Loucy (cell line): ENCODE results near the gene ECT2.
"Not testable (repeated sequence)": the region's sequence is repeated elsewhere in the genome, so short reads cannot be mapped to it uniquely, and the experiment has no call there.

ENCODE experiments used
- H2AFZ ChIP-seq: fragments of 200-600 bp; sonication (generic); 2 replicates; pipeline ENCODE4 v1.6.0; 2016; ENCODE audit warnings: antibody characterized with exemption, mild to moderate bottlenecking, low read length, moderate library complexity
- H3F3A ChIP-seq: fragments of 200-600 bp; 2 replicates; pipeline ENCODE4 v1.6.0; 2016; ENCODE audit warnings: antibody characterized with exemption, low read depth, mild to moderate bottlenecking
- H3K27me3 ChIP-seq: fragments of 200-600 bp; sonication (generic); 2 replicates; pipeline ENCODE4 v1.6.1; 2014; ENCODE audit warnings: low read length, mild to moderate bottlenecking; ENCODE audit not compliant: insufficient read depth, poor library complexity, severe bottlenecking
- H3K36me3 ChIP-seq: fragments of 200-600 bp; sonication (generic); 2 replicates; pipeline ENCODE4 v1.6.1; 2016; ENCODE audit warnings: low read length; ENCODE audit not compliant: insufficient read depth
- H3K4me1 ChIP-seq: fragments of 200-600 bp; sonication (generic); 2 replicates; pipeline ENCODE4 v1.5.1; 2014; ENCODE audit warnings: low read length, mild to moderate bottlenecking; ENCODE audit not compliant: insufficient read depth, poor library complexity, severe bottlenecking
- H3K4me2 ChIP-seq: fragments of 200-600 bp; sonication (generic); 2 replicates; pipeline ENCODE4 v1.6.0; 2014; ENCODE audit warnings: antibody characterized with exemption, low read length, low read depth, mild to moderate bottlenecking; ENCODE audit not compliant: poor library complexity, severe bottlenecking
- H3K4me3 ChIP-seq: fragments of 200-600 bp; sonication (generic); 2 replicates; pipeline ENCODE4 v1.5.1; 2014; ENCODE audit warnings: low read length, mild to moderate bottlenecking, mixed read lengths; ENCODE audit not compliant: poor library complexity, severe bottlenecking
- H3K79me2 ChIP-seq: fragments of 200-600 bp; sonication (generic); 2 replicates; pipeline ENCODE4 v1.6.1; 2014; ENCODE audit warnings: low read length; ENCODE audit not compliant: insufficient read depth
- H3K9ac ChIP-seq: fragments of 200-600 bp; sonication (generic); 2 replicates; pipeline ENCODE4 v1.6.0; 2014; ENCODE audit warnings: mild to moderate bottlenecking, low read depth, low read length, moderate library complexity; ENCODE audit not compliant: poor library complexity, severe bottlenecking
- H3K9me2 ChIP-seq: fragments of 200-600 bp; sonication (generic); replicated peaks from 2 replicates; pipeline ENCODE4 v1.6.1; 2016; ENCODE audit warnings: low read depth, low read length, mixed read lengths
- H3K9me3 ChIP-seq: fragments of 200-600 bp; sonication (generic); 2 replicates; pipeline ENCODE4 v1.6.1; 2014; ENCODE audit warnings: mild to moderate bottlenecking, antibody characterized with exemption, low read length, low read depth; ENCODE audit not compliant: insufficient read depth
- H4K20me1 ChIP-seq: fragments of 200-600 bp; sonication (generic); 2 replicates; pipeline ENCODE4 v1.6.0; 2014; ENCODE audit warnings: antibody characterized with exemption, low read length, mild to moderate bottlenecking; ENCODE audit not compliant: insufficient read depth, poor library complexity, severe bottlenecking
- EZH2phosphoT487 ChIP-seq: fragments of 200-600 bp; IDR thresholded peaks from 2 replicates; pipeline ENCODE4 v1.6.1; 2018; ENCODE audit warnings: antibody characterized with exemption, mild to moderate bottlenecking, moderate library complexity, borderline replicate concordance
- TF ChIP-seq, protein P1 (sequence below): fragments of 200-600 bp; sonication (generic); conservative IDR thresholded peaks from 2 replicates; pipeline ENCODE4 v1.5.1; 2014; ENCODE audit warnings: mild to moderate bottlenecking, antibody characterized with exemption, low read length

Gene ECT2

DNA sequence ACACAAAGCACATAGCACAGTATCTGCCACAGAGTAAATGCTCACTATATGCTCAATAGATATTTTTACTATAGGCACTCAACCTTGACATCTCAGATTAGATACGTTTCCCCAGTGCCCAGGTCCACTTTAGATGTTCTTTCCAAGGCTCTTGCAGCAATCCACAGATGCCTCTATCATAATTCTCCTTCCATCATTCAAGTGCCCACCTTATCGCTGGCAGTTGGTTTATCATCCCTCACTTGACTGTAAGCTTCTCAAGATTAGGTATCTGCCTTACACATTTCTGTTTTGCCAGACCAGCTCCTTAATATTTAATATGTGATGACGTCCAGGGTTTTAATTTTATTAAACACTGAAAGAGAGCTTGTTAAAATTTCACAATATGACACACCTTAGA, 48.3 kb upstream of the ECT2 start:
- Histone ChIP-seq H3K27me3 (no peaks in the 10 kb centered on the region), H3K4me2 (no peak overlapping the region), H3K9ac (no peak overlapping the region), H2AFZ (no peak overlapping the region), H3K9me2 (no peaks in the 10 kb centered on the region), H4K20me1 (no peaks in the 10 kb centered on the region), H3F3A (no peaks in the 10 kb centered on the region), H3K4me3 (no peak overlapping the region), H3K79me2 (peaks cover 8% of the 10 kb centered on the region), H3K4me1 (peaks cover 4% of the 10 kb centered on the region), H3K36me3 (no peaks in the 10 kb centered on the region), H3K9me3 (no peaks in the 10 kb centered on the region)
- no peak for TF ChIP-seq EZH2phosphoT487
- TF ChIP-seq, protein P1, sequence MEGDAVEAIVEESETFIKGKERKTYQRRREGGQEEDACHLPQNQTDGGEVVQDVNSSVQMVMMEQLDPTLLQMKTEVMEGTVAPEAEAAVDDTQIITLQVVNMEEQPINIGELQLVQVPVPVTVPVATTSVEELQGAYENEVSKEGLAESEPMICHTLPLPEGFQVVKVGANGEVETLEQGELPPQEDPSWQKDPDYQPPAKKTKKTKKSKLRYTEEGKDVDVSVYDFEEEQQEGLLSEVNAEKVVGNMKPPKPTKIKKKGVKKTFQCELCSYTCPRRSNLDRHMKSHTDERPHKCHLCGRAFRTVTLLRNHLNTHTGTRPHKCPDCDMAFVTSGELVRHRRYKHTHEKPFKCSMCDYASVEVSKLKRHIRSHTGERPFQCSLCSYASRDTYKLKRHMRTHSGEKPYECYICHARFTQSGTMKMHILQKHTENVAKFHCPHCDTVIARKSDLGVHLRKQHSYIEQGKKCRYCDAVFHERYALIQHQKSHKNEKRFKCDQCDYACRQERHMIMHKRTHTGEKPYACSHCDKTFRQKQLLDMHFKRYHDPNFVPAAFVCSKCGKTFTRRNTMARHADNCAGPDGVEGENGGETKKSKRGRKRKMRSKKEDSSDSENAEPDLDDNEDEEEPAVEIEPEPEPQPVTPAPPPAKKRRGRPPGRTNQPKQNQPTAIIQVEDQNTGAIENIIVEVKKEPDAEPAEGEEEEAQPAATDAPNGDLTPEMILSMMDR, result no peak

DNA sequence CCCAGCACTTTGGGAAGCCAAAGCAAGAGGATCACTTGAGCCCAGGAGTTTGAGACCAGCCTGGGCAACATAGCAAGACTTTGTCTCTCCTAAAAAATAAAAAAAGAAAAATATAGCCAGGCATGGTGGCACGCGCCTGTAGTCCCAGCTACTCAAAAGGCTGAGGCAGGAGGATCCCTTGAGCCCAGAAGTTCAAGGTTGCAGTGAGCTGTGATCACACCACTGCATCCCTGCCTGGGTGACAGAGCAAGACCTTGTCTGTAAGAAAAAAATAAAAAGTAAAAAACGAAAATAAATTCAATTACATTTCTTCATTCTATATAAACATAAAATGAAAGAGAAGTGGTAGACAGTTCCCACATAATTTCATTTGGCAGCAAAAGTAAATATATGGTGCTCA, 47.8 kb upstream of the ECT2 start:
- not testable (repeated sequence) for H3K79me2 ChIP-seq, H4K20me1 ChIP-seq, H3K27me3 ChIP-seq, H3K4me3 ChIP-seq, H3K9me3 ChIP-seq, H3K9ac ChIP-seq, H3K4me2 ChIP-seq, H3K9me2 ChIP-seq, H3K36me3 ChIP-seq, H2AFZ ChIP-seq, H3F3A ChIP-seq, H3K4me1 ChIP-seq

DNA sequence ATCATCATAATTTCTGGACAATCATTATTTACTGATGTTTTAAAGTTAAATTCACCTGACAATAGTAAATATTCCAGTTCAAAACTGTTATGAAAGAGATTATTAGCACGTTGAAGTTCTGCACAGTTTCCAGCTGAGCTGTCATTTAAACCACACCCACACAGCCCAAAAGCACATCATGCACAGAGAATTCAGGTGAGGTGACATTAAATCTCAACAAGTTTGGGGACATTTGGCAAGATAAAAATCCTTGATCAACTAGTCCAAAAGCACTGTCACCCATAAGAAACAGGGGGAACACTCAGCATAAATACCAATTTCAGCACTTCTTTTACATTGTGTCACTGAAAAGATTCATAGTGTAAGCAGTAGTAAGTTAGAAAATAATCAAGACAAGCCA, 46.5 kb upstream of the ECT2 start:
- Histone ChIP-seq H3K9ac (no peak overlapping the region), H3K36me3 (no peaks in the 10 kb centered on the region), H2AFZ (no peak overlapping the region), H3K4me1 (peaks cover 9% of the 10 kb centered on the region), H3K9me3 (no peaks in the 10 kb centered on the region), H3K4me2 (no peak overlapping the region), H4K20me1 (no peaks in the 10 kb centered on the region), H3K4me3 (no peak overlapping the region), H3K79me2 (peaks cover 13% of the 10 kb centered on the region), H3K9me2 (no peaks in the 10 kb centered on the region), H3F3A (no peaks in the 10 kb centered on the region), H3K27me3 (no peaks in the 10 kb centered on the region)
- no peak for TF ChIP-seq EZH2phosphoT487
- TF ChIP-seq, protein P1, result no peak

DNA sequence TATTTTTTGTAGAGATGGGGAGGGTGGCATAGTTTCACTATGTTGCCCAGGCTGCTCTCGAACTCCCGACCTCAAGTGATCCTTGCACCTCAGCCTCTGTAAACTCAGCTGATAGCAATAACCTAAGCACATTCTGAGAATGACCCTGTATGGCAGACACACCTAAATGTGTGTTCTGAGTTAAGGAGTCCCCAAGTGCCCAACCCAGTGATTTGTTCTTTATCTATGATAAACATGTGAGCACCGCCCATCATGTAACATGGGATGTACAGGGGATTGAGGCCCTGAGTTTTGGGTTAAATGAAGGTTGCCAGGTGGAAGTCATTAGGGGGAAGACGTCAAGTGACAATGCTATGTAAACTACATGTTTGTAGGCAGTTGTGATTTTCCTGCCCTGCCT, 45.4 kb upstream of the ECT2 start:
- Histone ChIP-seq H3K9me3 (no peaks in the 10 kb centered on the region), H4K20me1 (peaks cover 6% of the 10 kb centered on the region), H3K36me3 (no peaks in the 10 kb centered on the region), H3K27me3 (no peaks in the 10 kb centered on the region), H3F3A (no peaks in the 10 kb centered on the region), H3K9me2 (no peaks in the 10 kb centered on the region), H2AFZ (no peak overlapping the region), H3K4me1 (peaks cover 19% of the 10 kb centered on the region), H3K4me3 (no peak overlapping the region), H3K79me2 (peaks cover 25% of the 10 kb centered on the region), H3K9ac (no peak overlapping the region), H3K4me2 (no peak overlapping the region)
- TF ChIP-seq EZH2phosphoT487, result no peak
- TF ChIP-seq, protein P1, result no peak
